IPS DF 6.9 (cell line): ENCODE measurements around the gene CTSW.

Experiments
- DNase-seq: peaks from one replicate; pipeline ENCODE4 v3.0.0-alpha.2; 2013; ENCODE audit warnings: low read depth, low spot score
- H3K27ac ChIP-seq: one replicate; pipeline ENCODE4 v1.5.1; 2013; ENCODE audit warnings: low read length, control low read depth
- H3K27me3 ChIP-seq: 2 replicates; pipeline ENCODE4 v1.6.1; 2013; ENCODE audit warnings: mild to moderate bottlenecking, low read length; ENCODE audit not compliant: control insufficient read depth, insufficient read depth
- H3K36me3 ChIP-seq: 2 replicates; pipeline ENCODE4 v1.6.1; 2013; ENCODE audit warnings: low read length; ENCODE audit not compliant: control insufficient read depth, insufficient read depth
- H3K4me1 ChIP-seq: 2 replicates; pipeline ENCODE4 v1.6.1; 2013; ENCODE audit warnings: low read length; ENCODE audit not compliant: control insufficient read depth, insufficient read depth
- H3K4me3 ChIP-seq: 2 replicates; pipeline ENCODE4 v1.5.1; 2013; ENCODE audit warnings: mild to moderate bottlenecking, low read length
- H3K9me3 ChIP-seq: 2 replicates; pipeline ENCODE4 v1.6.1; 2013; ENCODE audit warnings: low read length, inconsistent platforms; ENCODE audit not compliant: control insufficient read depth, insufficient read depth
- WGBS: extraction: QIAGEN DNeasy Blood & Tissue Kit; methylation state at CpG from one replicate; pipeline ENCODE4 v1.1.7; 2013; ENCODE audit warnings: mixed read lengths, missing lambda C conversion rate; ENCODE audit not compliant: insufficient read length, insufficient coverage; 5-methylcytosine and 5-hydroxymethylcytosine counted together

Gene CTSW

DNA sequence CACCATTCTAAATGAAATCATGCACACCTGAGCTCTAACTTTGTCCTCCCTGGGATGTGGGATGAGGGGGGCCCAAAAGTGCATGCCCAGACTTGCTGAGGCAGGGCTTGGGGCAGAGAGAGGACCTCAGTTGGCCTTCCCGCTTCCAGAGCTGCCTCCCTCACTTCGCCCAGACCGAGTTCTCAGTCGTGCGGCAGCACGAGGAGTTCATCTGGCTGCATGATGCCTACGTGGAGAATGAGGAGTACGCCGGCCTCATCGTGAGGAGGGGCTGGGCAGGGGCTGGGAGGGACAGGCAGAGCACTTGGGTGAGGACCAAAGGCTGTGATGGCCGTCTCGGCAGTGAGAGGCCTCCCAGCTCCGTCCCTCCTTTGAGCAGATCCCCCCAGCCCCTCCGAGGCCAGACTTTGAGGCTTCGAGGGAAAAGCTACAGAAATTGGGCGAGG is 29.8 kb upstream of the CTSW start:
- Histone ChIP-seq H3K27me3 (no peaks in the 10 kb centered on the region), H3K9me3 (no peaks in the 10 kb centered on the region), H3K4me3 (no peak overlapping the region), H3K36me3 (peaks cover 26% of the 10 kb centered on the region; the same call in 1 of the 2 replicates), H3K4me1 (no peaks in the 10 kb centered on the region), H3K27ac (no peak overlapping the region)
- DNase-seq = no peak
- WGBS = no CpG with 5 or more reads among the region's 16 CpGs

DNA sequence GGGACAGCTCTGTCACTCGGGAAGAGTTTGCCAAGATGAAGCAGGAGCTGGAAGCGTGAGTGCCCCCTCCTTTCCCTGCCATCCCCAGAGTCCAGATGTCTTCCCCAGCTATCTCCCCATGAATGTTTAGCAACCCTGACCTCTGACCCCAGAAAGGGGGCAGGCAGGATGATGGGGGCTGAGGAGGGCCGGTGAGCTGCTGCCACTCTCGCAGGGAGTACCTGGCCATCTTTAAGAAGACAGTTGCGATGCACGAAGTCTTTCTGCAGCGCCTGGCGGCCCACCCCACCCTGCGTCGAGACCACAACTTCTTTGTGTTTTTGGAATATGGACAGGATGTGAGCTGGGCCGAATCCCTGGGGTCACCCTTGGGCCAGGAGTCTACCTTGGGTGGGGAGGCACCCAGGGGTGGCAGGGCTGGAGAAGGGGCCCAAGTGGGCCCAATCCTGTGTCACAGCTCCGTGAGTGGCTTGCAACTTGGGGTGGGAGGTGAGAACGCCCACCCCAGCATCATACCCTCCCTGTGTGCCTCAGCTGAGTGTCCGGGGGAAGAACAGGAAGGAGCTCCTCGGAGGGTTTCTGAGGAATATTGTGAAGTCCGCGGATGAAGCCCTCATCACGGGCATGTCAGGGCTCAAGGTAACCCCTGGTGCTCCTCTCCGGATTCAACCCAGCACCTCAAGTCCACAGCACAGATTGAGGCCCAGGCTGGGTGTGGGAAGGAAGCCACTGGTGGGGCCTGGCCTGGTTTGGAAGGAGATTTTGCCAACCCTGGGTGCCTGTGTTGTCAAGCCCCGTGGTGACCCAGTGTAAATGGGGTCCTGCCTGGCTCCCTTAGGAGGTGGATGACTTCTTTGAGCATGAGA is 29.2 kb upstream of the CTSW start:
- no peak for DNase-seq
- Histone ChIP-seq H3K27ac (no peak overlapping the region), H3K27me3 (no peaks in the 10 kb centered on the region), H3K36me3 (peaks cover 32% of the 10 kb centered on the region), H3K4me3 (no peak overlapping the region), H3K4me1 (no peaks in the 10 kb centered on the region), H3K9me3 (no peaks in the 10 kb centered on the region)
- WGBS = no CpG with 5 or more reads among the region's 20 CpGs

DNA sequence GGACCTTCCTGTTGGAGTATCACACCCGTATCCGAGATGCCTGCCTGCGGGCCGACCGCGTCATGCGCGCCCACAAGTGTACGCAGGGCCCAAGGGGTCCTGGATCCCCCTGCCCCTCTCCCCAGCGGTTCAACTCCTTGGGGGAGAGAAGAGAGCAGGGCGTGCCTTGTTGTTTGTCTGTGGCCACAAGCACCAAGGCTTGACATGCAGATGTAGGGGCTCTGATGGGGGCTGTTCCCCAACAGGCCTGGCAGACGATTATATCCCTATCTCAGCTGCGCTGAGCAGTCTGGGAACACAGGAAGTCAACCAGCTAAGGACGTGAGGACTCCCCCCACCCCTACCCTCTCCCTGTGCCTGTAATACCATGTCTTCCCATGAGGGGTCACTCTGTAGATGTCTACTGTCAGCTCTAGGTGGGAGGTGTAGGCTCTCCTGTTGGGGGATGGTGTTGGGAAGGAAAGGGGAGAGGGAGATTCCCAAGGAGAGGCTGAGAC is 28.5 kb upstream of the CTSW start:
- H3K9me3 ChIP-seq = no peaks in the 10 kb centered on the region
- H3K4me3 ChIP-seq = no peak overlapping the region
- no peak for DNase-seq
- no peak overlapping the region for H3K27ac ChIP-seq
- H3K36me3 ChIP-seq = peaks cover 37% of the 10 kb centered on the region
- no peaks in the 10 kb centered on the region for H3K27me3 ChIP-seq
- H3K4me1 ChIP-seq = no peaks in the 10 kb centered on the region
- WGBS = no CpG with 5 or more reads among the region's 14 CpGs

DNA sequence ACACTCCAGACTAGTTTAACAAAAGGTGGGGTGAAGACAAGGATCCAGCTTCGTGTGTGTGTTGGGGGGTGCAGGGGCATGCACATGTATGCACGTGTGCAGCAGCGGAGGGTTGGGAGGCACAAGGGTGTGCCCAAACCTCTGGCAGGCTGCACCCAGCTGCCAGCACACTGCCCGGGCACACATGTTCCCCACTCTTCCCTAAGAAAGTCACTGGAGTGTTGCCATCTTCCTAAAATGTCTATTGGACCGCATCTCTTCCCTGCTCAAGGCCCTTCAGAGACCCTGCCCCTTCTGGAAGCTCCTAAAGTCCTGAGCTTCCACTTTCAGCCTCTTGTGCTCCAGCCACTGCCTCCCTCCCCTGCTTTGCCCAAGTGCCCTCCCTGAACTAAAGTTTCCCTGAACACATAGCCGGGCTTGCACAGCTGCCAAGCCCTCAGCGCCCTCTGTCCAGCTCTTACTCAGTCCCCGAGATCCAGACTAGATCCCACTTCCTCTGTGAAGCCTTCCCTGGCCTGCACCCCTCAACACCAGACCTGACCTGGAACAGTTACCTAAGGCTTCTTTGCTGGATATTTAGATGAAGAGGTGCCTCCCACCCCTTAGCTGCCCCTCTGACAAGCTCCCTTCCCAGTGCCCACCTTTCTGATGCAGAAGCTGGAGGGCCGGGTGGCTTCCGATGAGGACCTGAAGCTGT is 27.7 kb upstream of the CTSW start:
- no peak overlapping the region for H3K4me3 ChIP-seq
- DNase-seq = no peak
- no peaks in the 10 kb centered on the region for H3K9me3 ChIP-seq
- peaks cover 37% of the 10 kb centered on the region for H3K36me3 ChIP-seq
- no peaks in the 10 kb centered on the region for H3K27me3 ChIP-seq
- H3K4me1 ChIP-seq = no peaks in the 10 kb centered on the region
- no peak overlapping the region for H3K27ac ChIP-seq
- WGBS = no CpG with 5 or more reads among the region's 10 CpGs

DNA sequence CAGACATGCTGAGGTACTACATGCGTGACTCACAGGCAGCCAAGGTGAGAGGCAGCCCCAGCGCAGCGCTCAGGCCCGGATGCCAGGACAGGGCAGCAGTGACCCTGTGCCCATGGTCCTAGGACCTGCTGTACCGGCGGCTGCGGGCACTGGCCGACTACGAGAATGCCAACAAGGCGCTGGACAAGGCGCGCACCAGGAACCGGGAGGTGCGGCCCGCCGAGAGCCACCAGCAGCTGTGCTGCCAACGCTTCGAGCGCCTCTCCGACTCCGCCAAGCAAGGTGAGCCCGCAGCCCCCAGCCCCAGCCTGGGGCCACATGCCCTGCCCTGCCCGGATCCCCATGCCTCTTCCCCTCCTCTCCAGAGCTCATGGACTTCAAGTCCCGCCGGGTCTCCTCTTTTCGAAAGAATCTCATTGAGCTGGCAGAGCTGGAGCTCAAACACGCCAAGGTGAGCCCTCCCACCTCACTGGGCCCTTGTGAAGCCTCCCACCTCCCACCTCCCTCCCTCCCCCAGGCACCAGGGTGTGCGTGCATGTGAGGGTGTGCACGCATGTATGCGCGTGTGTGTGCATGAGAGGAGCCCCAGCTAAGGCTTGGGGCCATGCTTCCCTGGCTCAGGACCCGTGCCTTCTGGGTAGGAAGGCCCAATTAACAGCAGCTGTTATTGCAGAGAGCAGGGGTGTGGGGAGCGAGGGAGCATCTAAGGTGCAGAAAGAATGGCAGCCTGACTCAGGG is 27.0 kb upstream of the CTSW start:
- DNase-seq = no peak
- Histone ChIP-seq H3K4me1 (no peaks in the 10 kb centered on the region), H3K27ac (no peak overlapping the region), H3K4me3 (no peak overlapping the region), H3K9me3 (no peaks in the 10 kb centered on the region), H3K27me3 (no peaks in the 10 kb centered on the region), H3K36me3 (peaks cover 37% of the 10 kb centered on the region)
- WGBS = no CpG with 5 or more reads among the region's 33 CpGs

DNA sequence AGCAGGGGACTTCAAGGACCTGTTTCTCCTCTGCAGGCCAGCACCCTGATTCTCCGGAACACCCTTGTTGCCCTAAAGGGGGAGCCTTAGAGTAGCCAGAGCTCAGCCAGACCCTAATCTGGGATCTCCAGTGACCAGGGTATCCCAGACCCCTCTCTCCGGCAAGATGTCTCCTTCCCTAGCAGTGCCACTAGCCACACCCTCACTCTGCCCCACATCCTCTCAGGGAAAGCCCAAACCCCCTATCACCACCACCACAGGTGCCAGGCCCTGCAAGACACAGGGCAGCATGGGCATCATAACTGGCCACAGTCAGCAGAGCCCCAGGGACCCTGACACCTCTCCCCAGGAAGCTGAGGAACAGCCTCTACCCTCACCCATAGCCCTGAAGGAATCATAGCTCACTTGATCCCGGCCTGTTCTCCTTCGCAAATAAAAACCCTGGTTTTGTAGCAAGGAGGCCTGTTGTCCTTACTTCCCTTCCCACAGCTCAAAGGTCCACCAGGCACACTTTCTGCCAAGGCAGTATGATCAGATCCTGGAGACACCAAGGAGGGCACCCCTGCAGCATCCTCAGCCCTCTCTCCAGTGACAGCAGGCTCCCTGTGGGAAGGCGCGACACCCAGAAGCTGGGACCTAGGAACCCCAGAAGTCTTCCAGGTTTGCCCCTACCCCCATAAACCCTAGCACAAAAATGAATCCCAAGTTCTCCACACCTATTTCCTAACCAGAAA is 26.2 kb upstream of the CTSW start:
- no peak overlapping the region for H3K27ac ChIP-seq
- no peaks in the 10 kb centered on the region; the same call in 1 of the 2 replicates for H3K4me1 ChIP-seq
- H3K4me3 ChIP-seq = no peak overlapping the region
- no peaks in the 10 kb centered on the region for H3K9me3 ChIP-seq
- DNase-seq = no peak
- no peaks in the 10 kb centered on the region for H3K27me3 ChIP-seq
- H3K36me3 ChIP-seq = peaks cover 37% of the 10 kb centered on the region
- no CpG with 5 or more reads among the region's 6 CpGs for WGBS

DNA sequence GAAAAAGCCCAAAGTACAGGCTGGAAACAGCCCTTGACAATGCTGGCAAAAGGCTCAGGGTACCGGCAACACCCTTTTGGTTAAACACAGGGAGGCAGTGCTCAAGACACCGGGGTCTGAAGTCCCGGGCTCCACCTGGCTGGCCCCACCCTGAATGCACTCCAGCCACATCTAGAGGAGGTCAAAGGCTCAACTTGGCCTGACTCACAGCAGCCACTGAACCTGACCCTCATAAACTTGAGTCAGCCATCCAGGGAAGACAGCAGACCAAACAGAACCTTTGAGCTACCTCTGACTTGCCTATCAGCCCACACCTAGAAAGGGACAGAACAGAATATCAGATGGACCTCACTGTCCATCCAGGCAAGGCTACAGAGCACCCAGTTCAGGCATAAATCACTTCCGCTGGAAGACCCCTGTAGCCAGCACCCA is 25.5 kb upstream of the CTSW start:
- DNase-seq = no peak
- Histone ChIP-seq H3K27ac (no peak overlapping the region), H3K4me3 (no peak overlapping the region), H3K9me3 (no peaks in the 10 kb centered on the region), H3K36me3 (peaks cover 37% of the 10 kb centered on the region), H3K4me1 (no peaks in the 10 kb centered on the region; the same call in 1 of the 2 replicates), H3K27me3 (no peaks in the 10 kb centered on the region)
- no CpG with 5 or more reads among the region's 4 CpGs for WGBS

DNA sequence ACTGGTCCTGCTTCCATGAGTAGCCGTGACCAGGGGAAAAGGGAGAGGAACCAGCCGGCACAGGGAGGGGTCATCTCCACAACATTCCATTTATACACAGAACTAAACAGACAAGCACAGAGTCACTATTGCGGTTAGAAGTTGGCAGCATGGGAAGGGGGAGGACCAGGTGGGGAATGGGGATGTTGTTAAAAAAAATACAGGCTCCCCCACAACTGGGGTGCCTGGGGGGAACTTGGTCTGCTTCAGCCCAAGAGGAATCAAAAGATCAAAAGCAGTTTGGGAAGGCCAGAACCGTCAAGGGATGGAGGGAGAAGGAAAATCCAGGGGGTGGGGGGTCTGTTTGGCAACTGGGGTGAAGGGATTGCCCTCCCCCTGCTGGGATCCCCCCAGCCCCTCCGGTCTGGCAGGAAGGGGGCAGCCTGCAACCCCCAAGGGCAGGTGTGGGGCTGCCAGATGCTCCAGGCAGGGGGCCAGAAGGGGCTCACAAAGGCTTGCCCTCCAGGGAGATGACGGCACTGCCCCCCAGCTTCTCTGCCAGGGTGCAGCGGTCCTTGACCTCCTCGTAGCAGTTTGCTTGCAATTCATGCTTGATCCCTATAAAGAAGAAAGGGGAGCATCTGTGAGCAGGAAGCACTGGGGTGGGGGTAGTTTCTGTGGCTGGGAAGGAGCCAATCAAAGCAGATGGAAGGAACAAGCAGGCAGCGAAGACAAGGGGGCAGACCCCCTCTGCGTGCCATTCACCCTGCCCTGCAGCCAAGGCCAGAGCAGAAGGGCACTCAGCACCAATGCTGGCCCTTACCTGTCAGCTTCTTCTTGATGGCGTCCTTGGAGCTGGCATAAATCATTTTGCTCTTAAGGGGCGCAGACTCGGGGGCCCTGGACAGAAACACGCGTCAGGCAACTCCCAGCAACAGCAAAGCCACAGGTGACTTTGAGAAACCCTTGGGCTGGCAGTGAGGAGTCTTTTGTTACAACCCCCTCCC is 24.5 kb upstream of the CTSW start:
- Histone ChIP-seq H3K4me1 (no peaks in the 10 kb centered on the region; the same call in 1 of the 2 replicates), H3K36me3 (peaks cover 37% of the 10 kb centered on the region), H3K27me3 (no peaks in the 10 kb centered on the region), H3K9me3 (no peaks in the 10 kb centered on the region), H3K27ac (no peak overlapping the region), H3K4me3 (no peak overlapping the region)
- DNase-seq = no peak
- WGBS = no CpG with 5 or more reads among the region's 15 CpGs

DNA sequence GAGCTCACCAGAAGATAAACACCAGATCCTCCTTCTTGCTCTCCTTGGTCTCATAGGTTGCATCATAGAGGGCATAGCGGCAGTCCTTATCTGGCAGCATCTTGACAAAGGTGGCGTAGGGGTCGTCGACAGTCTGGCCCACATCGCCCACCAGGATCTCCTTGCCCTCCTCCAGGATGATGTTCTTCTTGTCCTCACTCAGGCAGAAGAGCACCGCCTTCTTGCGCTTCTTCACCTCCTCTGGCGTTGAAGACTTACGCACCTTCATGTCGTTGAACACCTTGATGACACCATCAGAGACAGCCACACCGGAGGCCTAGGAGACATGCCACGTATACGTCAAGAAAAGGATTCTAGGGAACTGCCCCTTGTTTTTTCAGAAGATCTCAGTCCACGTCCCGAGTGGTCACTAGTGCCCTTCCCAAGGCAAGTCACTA is 23.7 kb upstream of the CTSW start:
- Histone ChIP-seq H3K9me3 (no peaks in the 10 kb centered on the region), H3K27ac (no peak overlapping the region), H3K27me3 (no peaks in the 10 kb centered on the region), H3K4me3 (no peak overlapping the region; the same call in 1 of the 2 replicates), H3K4me1 (no peaks in the 10 kb centered on the region; the same call in 1 of the 2 replicates), H3K36me3 (peaks cover 37% of the 10 kb centered on the region)
- DNase-seq = no peak
- no CpG with 5 or more reads among the region's 15 CpGs for WGBS
